Vagina (tissue), 2 donors: ENCODE data around the gene ZNF711.

Source experiments
- CTCF ChIP-seq, 3 experiments: fragments of 450-650 bp in 2 of 3; fragments of 200-600 bp in 1 of 3; sonication (generic) in 1 of 3; IDR thresholded peaks; one replicate each; pipeline ENCODE4 v1.5.1; 2017 to 2019; ENCODE audit warnings: antibody characterized with exemption in 3 of 3, mild to moderate bottlenecking in 2 of 3, moderate library complexity in 2 of 3
- POLR2A ChIP-seq, 2 donors: fragments of 450-650 bp; IDR thresholded peaks; one replicate each; pipeline ENCODE4 v1.6.1; 2017; ENCODE audit warnings: antibody characterized with exemption in 2 of 2, mild to moderate bottlenecking in 2 of 2, moderate library complexity in 2 of 2

- TF ChIP-seq CTCF (IDR thresholded peaks at IDR 0.05) (no peak), POLR2A (IDR thresholded peaks at IDR 0.05) (no peak)
Observed at GRCh38 chrX:85288992-85289723, 45.4 kb downstream of the ZNF711 start.
